SK-N-SH (cell line): Measurements from ENCODE around the gene GALNT14. TPM values are rescaled to one million over a fixed set of nuclear protein-coding genes. Genes with fewer than 3 reads are reported as not detected.

Experiments used
- CTCF ChIA-PET: fragments of 300-600, 350-600 bp; formaldehyde crosslinking; extraction: SDS; loops from one replicate; lab custom pipeline; 2021; lab: Yijun Ruan, JAX
- POLR2A ChIA-PET: fragments of 350-600 bp; sonication (Branson Sonifier 250); formaldehyde crosslinking; extraction: SDS; loops from one replicate; lab custom pipeline; 2020; ENCODE audit warnings: antibody characterized with exemption, inconsistent platforms; lab: Yijun Ruan, JAX
- DNase-seq: peaks from one replicate; pipeline ENCODE4 v3.0.0; 2012
- H2AFZ ChIP-seq: fragments of 200-600 bp; sonication (generic); 2 replicates; pipeline ENCODE4 v1.8.1; 2016; ENCODE audit warnings: antibody characterized with exemption, mild to moderate bottlenecking, low read depth
- H3F3A ChIP-seq: fragments of 200-600 bp; sonication (generic); replicated peaks from 2 replicates; pipeline ENCODE3; 2016; ENCODE audit warnings: antibody characterized with exemption, mild to moderate bottlenecking; ENCODE audit not compliant: insufficient read depth
- H3K27ac ChIP-seq, 2 experiments: fragments of 200-500 bp in 1 of 2; fragments of 200-600 bp in 1 of 2; sonication (Bioruptor generic) in 1 of 2; sonication (generic), shearing (Covaris generic) in 1 of 2; 2 replicates each; pipeline versions ENCODE4 v1.5.1 to v1.6.1; 2014 to 2016; ENCODE audit warnings: low read depth in 2 of 2, inconsistent platforms in 1 of 2, low read length in 1 of 2, mild to moderate bottlenecking in 1 of 2, mixed read lengths in 1 of 2
- H3K27me3 ChIP-seq: fragments of 200-600 bp; sonication (generic), shearing (Covaris generic); 2 replicates; pipeline ENCODE4 v1.6.1; 2016; ENCODE audit warnings: mixed run types; ENCODE audit not compliant: insufficient read depth
- H3K36me3 ChIP-seq, 2 experiments: fragments of 200-500 bp in 1 of 2; fragments of 200-600 bp in 1 of 2; sonication (Bioruptor generic) in 1 of 2; sonication (generic) in 1 of 2; replicated peaks in 1 of 2; 2 replicates each; pipeline versions ENCODE3 to v1.5.1; 2014 to 2016; ENCODE audit warnings: low read length in 1 of 2, mild to moderate bottlenecking in 1 of 2; ENCODE audit not compliant: insufficient read depth in 2 of 2, control insufficient read depth in 1 of 2
- H3K4me1 ChIP-seq, 2 experiments: fragments of 200-500 bp in 1 of 2; fragments of 200-600 bp in 1 of 2; sonication (Bioruptor generic) in 1 of 2; sonication (generic), shearing (Covaris generic) in 1 of 2; 2 replicates each; pipeline versions ENCODE4 v1.5.1 to v1.6.1; 2014 to 2016; ENCODE audit warnings: low read depth in 1 of 2, low read length in 1 of 2, mixed run types in 1 of 2; ENCODE audit not compliant: insufficient read depth in 2 of 2, control insufficient read depth in 1 of 2
- H3K4me2 ChIP-seq: fragments of 200-600 bp; sonication (generic), shearing (Covaris generic); 2 replicates; pipeline ENCODE4 v1.6.1; 2017; ENCODE audit warnings: mixed run types
- H3K4me3 ChIP-seq, 2 experiments: fragments of 200-500 bp in 1 of 2; fragments of 200-600 bp in 1 of 2; sonication (Bioruptor generic) in 1 of 2; sonication (generic), shearing (Covaris generic) in 1 of 2; 2 replicates each; pipeline versions ENCODE4 v1.5.1 to v1.8.1; 2014 to 2016; ENCODE audit warnings: low read depth in 2 of 2, inconsistent platforms in 1 of 2, low read length in 1 of 2, mild to moderate bottlenecking in 1 of 2, mixed read lengths in 1 of 2, moderate library complexity in 1 of 2
- H3K79me2 ChIP-seq: fragments of 200-600 bp; sonication (generic); 2 replicates; pipeline ENCODE4 v1.8.1; 2017; ENCODE audit warnings: mild to moderate bottlenecking; ENCODE audit not compliant: insufficient read depth
- H3K9ac ChIP-seq: fragments of 200-600 bp; sonication (generic); 2 replicates; pipeline ENCODE4 v1.6.1; 2017; ENCODE audit warnings: mixed run types
- H3K9me2 ChIP-seq: fragments of 200-600 bp; sonication (generic); 2 replicates; pipeline ENCODE4 v1.6.1; 2017; ENCODE audit warnings: mixed run types
- H3K9me3 ChIP-seq: fragments of 200-600 bp; sonication (generic); 2 replicates; pipeline ENCODE4 v1.6.1; 2017; ENCODE audit warnings: mixed run types, mild to moderate bottlenecking, moderate library complexity
- H4K20me1 ChIP-seq: fragments of 200-600 bp; sonication (generic); 2 replicates; pipeline ENCODE4 v1.6.1; 2017; ENCODE audit warnings: mild to moderate bottlenecking, mixed run types; ENCODE audit not compliant: insufficient read depth
- RAD21 ChIP-seq: IDR thresholded peaks from 2 replicates; pipeline ENCODE4 v1.6.1; 2012; ENCODE audit warnings: mild to moderate bottlenecking, low read length
- RXRA ChIP-seq: IDR thresholded peaks from 2 replicates; pipeline ENCODE4 v1.4.0; 2012; ENCODE audit warnings: low read depth, mild to moderate bottlenecking, borderline replicate concordance
- whole genome bisulfite sequencing: methylation state at CpG from one replicate; pipeline ENCODE4 v1.1.6; 2017; ENCODE audit warnings: low lambda C conversion rate; 5-methylcytosine and 5-hydroxymethylcytosine counted together
- polyA plus RNA-seq, 3 experiments: library from polyadenylated mRNA; depleted of rRNA; stranded (reverse); fragments of >200 nt; gene quantifications; 2 replicates each; pipeline ENCODE4 v1.2.3, GENCODE V29; 2012

GALNT14 gene
- polyA plus RNA-seq, 1 of the 3 experiments (the other 2 are of a cell fraction) = 1.6 TPM

DNA sequence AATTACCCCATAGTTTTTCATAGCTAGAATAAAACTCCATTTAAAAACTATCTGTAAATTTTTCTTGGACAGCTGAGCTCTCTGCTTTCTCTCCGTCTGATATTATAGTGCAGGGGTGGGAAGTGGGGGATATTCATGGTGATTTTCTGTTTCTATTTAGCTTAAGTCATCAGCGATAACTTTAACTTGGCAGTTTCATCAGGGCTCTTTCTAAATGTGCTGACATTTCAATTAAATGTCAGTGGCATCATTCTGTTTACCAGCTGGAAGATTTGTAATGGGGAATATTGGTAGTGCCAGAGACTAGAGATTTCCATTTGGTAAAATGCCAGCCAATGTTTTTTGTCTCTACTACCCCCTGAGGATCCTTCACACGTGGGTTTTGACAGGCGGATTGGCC is 277.5 kb downstream of the GALNT14 start:
- ChIA-PET CTCF (interaction anchor here (0.8 to 9.2 kb wide), 31 partner anchors 11 to 695 kb away, joined by 3 to 291 read pairs (median 8); partner anchors contain the start of gene GALNT14), POLR2A (interaction anchor here (1.1 kb wide), 1 partner anchor 127 kb away, joined by 3 read pairs; no protein-coding TSS in a partner anchor)
- no peak for DNase-seq
- Histone ChIP-seq H3F3A (no peaks in the 10 kb centered on the region), H3K9me3 (no peaks in the 10 kb centered on the region), H3K4me1 (peaks cover 0 to 19% of the 10 kb centered on the region in 2 experiments; a peak in 2 of 4 replicates), H3K27ac (no peak overlapping the region), H3K9me2 (no peaks in the 10 kb centered on the region), H3K4me2 (no peak overlapping the region), H3K27me3 (no peaks in the 10 kb centered on the region), H2AFZ (no peak overlapping the region), H3K36me3 (no peaks in the 10 kb centered on the region), H3K4me3 (no peak overlapping the region)
- TF ChIP-seq RAD21 (no peak), RXRA (no peak)
- TF ChIP-seq, all 33 proteins: peak for 0
- H4K20me1 ChIP-seq = no peaks in the 10 kb centered on the region
- H3K79me2 ChIP-seq = no peaks in the 10 kb centered on the region
- WGBS = 34% methylated on average over 4 of the region's 4 CpGs
- no peak overlapping the region for H3K9ac ChIP-seq

Other genes starting within 250 kb of the GALNT14 start
- gene CAPN14, start 79.1 kb upstream of the GALNT14 start, polyA plus RNA-seq (2012; rRNA removed) = 0.08 and 0.11 TPM in 2 replicates
- gene EHD3, start 95.7 kb upstream of the GALNT14 start, polyA plus RNA-seq (2012; rRNA removed) = 45.3 and 45.4 TPM in 2 replicates